ENCODE measurements around the gene ILDR2. TPM values are rescaled to one million over a fixed set of nuclear protein-coding genes. Genes with fewer than 3 reads are reported as not detected.

Gene ILDR2
- polyA plus RNA-seq, 1 donor (not counting 4 experiments of a cell fraction or from before 2014, with no cell fraction given) = not detected

GRCh38 chr1:166952002-166952746, 23.2 kb downstream of the ILDR2 start:
- Histone ChIP-seq H3K9me1 (ENCODE audit: control insufficient read depth, extremely low read depth, insufficient read depth, low read length) (no peaks in the 10 kb centered on the region), H4K20me1 (ENCODE audit: control insufficient read depth, extremely low read depth, insufficient read depth, low read length) (no peaks in the 10 kb centered on the region), H3K4me1 (ENCODE audit: control insufficient read depth, extremely low read depth, insufficient read depth, low read length) (peaks cover 3% of the 10 kb centered on the region), H3K9ac (ENCODE audit: control insufficient read depth, extremely low read depth, insufficient read depth, low read length) (no peak overlapping the region), H3K36me3 (ENCODE audit: control insufficient read depth in 2 of 2, extremely low read depth in 1 of 2, insufficient read depth in 2 of 2, low read length in 2 of 2) (no peaks in the 10 kb centered on the region), H3K4me3 (ENCODE audit: control insufficient read depth in 2 of 3, extremely low read depth in 1 of 3, insufficient read depth in 2 of 3, low read depth in 1 of 3, low read length in 3 of 3) (no peak overlapping the region), H3K27me3 (ENCODE audit: control insufficient read depth, extremely low read depth, insufficient read depth, low read length) (peaks cover 28% of the 10 kb centered on the region), H3K9me3 (ENCODE audit: control insufficient read depth, low read depth, low read length) (no peaks in the 10 kb centered on the region), H2AFZ (ENCODE audit: control insufficient read depth, low read length) (no peak overlapping the region), H3K79me2 (ENCODE audit: control insufficient read depth, insufficient read depth, low read length) (no peaks in the 10 kb centered on the region), H3K4me2 (ENCODE audit: control insufficient read depth, extremely low read depth, insufficient read depth, low read depth, low read length) (no peak overlapping the region), H3K27ac (ENCODE audit: control insufficient read depth, insufficient read depth, low read length) (no peak overlapping the region)
- FAIRE-seq = peak; percentile 69
- TF ChIP-seq EZH2 (IDR thresholded peaks at IDR 0.05; ENCODE audit: low read length) = no peak
- TF ChIP-seq CTCF (optimal IDR thresholded peaks at IDR 0.05 in 1 of 3, IDR thresholded peaks at IDR 0.05 in 1 of 3, conservative IDR thresholded peaks at IDR 0.05 in 1 of 3; ENCODE audit: extremely low read depth in 1 of 3, insufficient read depth in 2 of 3, low read length in 3 of 3) = no peak
- DNase-seq (ENCODE audit: low read depth, low spot score) = peak; percentile 45
- dilution Hi-C loops (cut with MboI; ENCODE audit: extremely low pct_ligation_motif_present, low sequenced_read_pairs) = no loop called here

- FAIRE-seq (no peak), DNase-seq (ENCODE audit: low read depth, low spot score) (no peak)
- H3K27me3 ChIP-seq (ENCODE audit: control insufficient read depth, extremely low read depth, insufficient read depth, low read length) = peaks cover 31% of the 10 kb centered on the region
- H3K9me3 ChIP-seq (ENCODE audit: control insufficient read depth, low read depth, low read length) = no peaks in the 10 kb centered on the region
- H3K4me1 ChIP-seq (ENCODE audit: control insufficient read depth, extremely low read depth, insufficient read depth, low read length) = peaks cover 3% of the 10 kb centered on the region
- H3K4me3 ChIP-seq (ENCODE audit: control insufficient read depth in 2 of 3, extremely low read depth in 1 of 3, insufficient read depth in 2 of 3, low read depth in 1 of 3, low read length in 3 of 3) = no peak overlapping the region
- H3K9me1 ChIP-seq (ENCODE audit: control insufficient read depth, extremely low read depth, insufficient read depth, low read length) = no peaks in the 10 kb centered on the region
- no peak overlapping the region for H3K27ac ChIP-seq (ENCODE audit: control insufficient read depth, insufficient read depth, low read length)
- H2AFZ ChIP-seq (ENCODE audit: control insufficient read depth, low read length) = no peak overlapping the region
- no peaks in the 10 kb centered on the region for H4K20me1 ChIP-seq (ENCODE audit: control insufficient read depth, extremely low read depth, insufficient read depth, low read length)
- TF ChIP-seq EZH2 (IDR thresholded peaks at IDR 0.05; ENCODE audit: low read length) = no peak
- TF ChIP-seq CTCF (optimal IDR thresholded peaks at IDR 0.05 in 1 of 3, IDR thresholded peaks at IDR 0.05 in 1 of 3, conservative IDR thresholded peaks at IDR 0.05 in 1 of 3; ENCODE audit: extremely low read depth in 1 of 3, insufficient read depth in 2 of 3, low read length in 3 of 3) = no peak
- H3K4me2 ChIP-seq (ENCODE audit: control insufficient read depth, extremely low read depth, insufficient read depth, low read depth, low read length) = no peak overlapping the region
- no peaks in the 10 kb centered on the region for H3K36me3 ChIP-seq (ENCODE audit: control insufficient read depth in 2 of 2, extremely low read depth in 1 of 2, insufficient read depth in 2 of 2, low read length in 2 of 2)
- no peaks in the 10 kb centered on the region for H3K79me2 ChIP-seq (ENCODE audit: control insufficient read depth, insufficient read depth, low read length)
- no peak overlapping the region for H3K9ac ChIP-seq (ENCODE audit: control insufficient read depth, extremely low read depth, insufficient read depth, low read length)
- dilution Hi-C loops (cut with MboI; ENCODE audit: extremely low pct_ligation_motif_present, low sequenced_read_pairs) = no loop called here
These were observed 24.3 kb downstream of the ILDR2 start for GRCh38 chr1:166951050-166951449.
